WTC11 (cell line): ENCODE results near the gene ACY1. TPM values are rescaled to one million over a fixed set of nuclear protein-coding genes. Genes with fewer than 3 reads are reported as not detected.

Source experiments
- ATAC-seq: fragments of 200-7000 bp; cut with Tn5 transposase; 2 replicates; pipeline ENCODE4 v1.10.0; 2021; ENCODE audit warnings: mild to moderate bottlenecking, moderate library complexity
- CTCF ChIA-PET: fragments of 300-600 bp; sonication (Branson Sonifier 250); formaldehyde crosslinking; loops from one replicate; lab custom pipeline; 2021; ENCODE audit warnings: antibody characterized with exemption; lab: Charles Lee
- POLR2A ChIA-PET: fragments of 350-600 bp; sonication (Branson Sonifier 250); formaldehyde crosslinking; loops from one replicate; lab custom pipeline; 2021; ENCODE audit warnings: antibody characterized with exemption; lab: Charles Lee
- DNase-seq: peaks from one replicate; pipeline ENCODE4 v3.0.0; 2021; ENCODE audit warnings: low spot score
- H3K27ac Mint-ChIP-seq: 2 replicates; pipeline ENCODE4 v1.8.0; 2021; ENCODE audit warnings: mixed read lengths
- H3K27me3 Mint-ChIP-seq: 2 replicates; pipeline ENCODE4 v1.8.0; 2021; ENCODE audit warnings: low read depth, mild to moderate bottlenecking, moderate library complexity, mixed read lengths
- H3K36me3 Mint-ChIP-seq: 2 replicates; pipeline ENCODE4 v1.8.0; 2021; ENCODE audit warnings: mixed read lengths
- H3K4me1 Mint-ChIP-seq: 2 replicates; pipeline ENCODE4 v1.8.0; 2022; ENCODE audit warnings: mixed read lengths
- H3K4me3 Mint-ChIP-seq: 2 replicates; pipeline ENCODE4 v1.8.0; 2021; ENCODE audit warnings: mild to moderate bottlenecking, moderate library complexity, mixed read lengths
- H3K9me3 Mint-ChIP-seq: 2 replicates; pipeline ENCODE4 v1.8.0; 2021; ENCODE audit warnings: mixed read lengths
- CBFB ChIP-seq: sonication (generic); formaldehyde crosslinking; IDR thresholded peaks from 2 replicates; pipeline ENCODE4 v1.8.1; 2022; ENCODE audit warnings: mild to moderate bottlenecking, low read depth, missing genetic modification reagents
- CREM ChIP-seq: sonication (generic); formaldehyde crosslinking; IDR thresholded peaks from 2 replicates; pipeline ENCODE4 v1.8.1; 2022; ENCODE audit warnings: mild to moderate bottlenecking, missing genetic modification reagents, moderate library complexity
- EMX1 ChIP-seq: fragments of 250-450 bp; sonication (Bioruptor Pico); IDR thresholded peaks from 2 replicates; pipeline ENCODE4 v1.8.0; 2021; ENCODE audit warnings: mild to moderate bottlenecking
- FOXJ3 ChIP-seq: sonication (generic); formaldehyde crosslinking; IDR thresholded peaks from 2 replicates; pipeline ENCODE4 v1.9.0; 2021; ENCODE audit warnings: missing genetic modification reagents, mild to moderate bottlenecking, borderline replicate concordance
- FOXP1 ChIP-seq: sonication (generic); formaldehyde crosslinking; IDR thresholded peaks from 2 replicates; pipeline ENCODE4 v1.8.0; 2022; ENCODE audit warnings: missing genetic modification reagents, mild to moderate bottlenecking, moderate library complexity, borderline replicate concordance
- GABPB1 ChIP-seq: sonication (generic); formaldehyde crosslinking; IDR thresholded peaks from 2 replicates; pipeline ENCODE4 v1.8.1; 2023; ENCODE audit warnings: mild to moderate bottlenecking, missing genetic modification reagents
- IRF2 ChIP-seq: sonication (generic); formaldehyde crosslinking; IDR thresholded peaks from 2 replicates; pipeline ENCODE4 v1.8.0; 2022; ENCODE audit warnings: low read depth, missing genetic modification reagents, borderline replicate concordance
- JAZF1 ChIP-seq: fragments of 250-450 bp; sonication (Bioruptor Pico); IDR thresholded peaks from 2 replicates; pipeline ENCODE4 v1.9.0; 2021; ENCODE audit warnings: moderate library complexity, mild to moderate bottlenecking, inconsistent platforms
- PRRX2 ChIP-seq: fragments of 250-450 bp; sonication (Bioruptor Pico); IDR thresholded peaks from 2 replicates; pipeline ENCODE4 v1.8.0; 2021; ENCODE audit warnings: mild to moderate bottlenecking
- SMAD3 ChIP-seq: sonication (generic); formaldehyde crosslinking; IDR thresholded peaks from 2 replicates; pipeline ENCODE4 v1.8.0; 2022; ENCODE audit warnings: missing genetic modification reagents, mild to moderate bottlenecking, borderline replicate concordance
- SP1 ChIP-seq: sonication (generic); formaldehyde crosslinking; conservative IDR thresholded peaks from 2 replicates; pipeline ENCODE4 v1.8.1; 2022; ENCODE audit warnings: missing genetic modification reagents
- ZNF138 ChIP-seq: sonication (generic); formaldehyde crosslinking; conservative IDR thresholded peaks from 2 replicates; pipeline ENCODE4 v1.8.1; 2022; ENCODE audit warnings: mild to moderate bottlenecking, moderate library complexity, missing genetic modification reagents
- ZNF219 ChIP-seq: sonication (generic); formaldehyde crosslinking; IDR thresholded peaks from 2 replicates; pipeline ENCODE4 v1.8.0; 2023; ENCODE audit warnings: missing genetic modification reagents, mild to moderate bottlenecking, borderline replicate concordance
- ZNF232 ChIP-seq: sonication (generic); formaldehyde crosslinking; IDR thresholded peaks from 2 replicates; pipeline ENCODE4 v1.8.0; 2022; ENCODE audit warnings: mild to moderate bottlenecking, missing genetic modification reagents
- total RNA-seq: library from RNA; stranded (reverse); gene quantifications from 3 replicates; pipeline ENCODE4 v1.2.3, GENCODE V29; 2021
- TF ChIP-seq, protein P1 (sequence below): sonication (generic); formaldehyde crosslinking; conservative IDR thresholded peaks from 2 replicates; pipeline ENCODE4 v1.8.1; 2022; ENCODE audit warnings: mild to moderate bottlenecking, missing genetic modification reagents
- TF ChIP-seq, protein P2 (sequence below): sonication (generic); formaldehyde crosslinking; IDR thresholded peaks from 2 replicates; pipeline ENCODE4 v1.8.1; 2023; ENCODE audit warnings: mild to moderate bottlenecking, missing genetic modification reagents, moderate library complexity
- TF ChIP-seq, protein P3 (sequence below): sonication (generic); formaldehyde crosslinking; IDR thresholded peaks from 2 replicates; pipeline ENCODE4 v1.8.1; 2023; ENCODE audit warnings: mild to moderate bottlenecking, missing genetic modification reagents, borderline replicate concordance
- TF ChIP-seq, protein P4 (sequence below): fragments of 250-450 bp; sonication (Bioruptor Pico); IDR thresholded peaks from 2 replicates; pipeline ENCODE4 v1.9.0; 2021; ENCODE audit warnings: moderate library complexity, mild to moderate bottlenecking, inconsistent platforms, borderline replicate concordance
- TF ChIP-seq, protein P5 (sequence below): sonication (generic); formaldehyde crosslinking; IDR thresholded peaks from 2 replicates; pipeline ENCODE4 v1.8.0; 2023; ENCODE audit warnings: missing genetic modification reagents
- TF ChIP-seq, protein P6 (sequence below): fragments of 250-450 bp; sonication (Bioruptor Pico); conservative IDR thresholded peaks from 2 replicates; pipeline ENCODE4 v1.9.0; 2021; ENCODE audit warnings: mild to moderate bottlenecking

The ACY1 gene
- total RNA-seq, 1 experiment from 2014 or later: 53.8 TPM

DNA sequence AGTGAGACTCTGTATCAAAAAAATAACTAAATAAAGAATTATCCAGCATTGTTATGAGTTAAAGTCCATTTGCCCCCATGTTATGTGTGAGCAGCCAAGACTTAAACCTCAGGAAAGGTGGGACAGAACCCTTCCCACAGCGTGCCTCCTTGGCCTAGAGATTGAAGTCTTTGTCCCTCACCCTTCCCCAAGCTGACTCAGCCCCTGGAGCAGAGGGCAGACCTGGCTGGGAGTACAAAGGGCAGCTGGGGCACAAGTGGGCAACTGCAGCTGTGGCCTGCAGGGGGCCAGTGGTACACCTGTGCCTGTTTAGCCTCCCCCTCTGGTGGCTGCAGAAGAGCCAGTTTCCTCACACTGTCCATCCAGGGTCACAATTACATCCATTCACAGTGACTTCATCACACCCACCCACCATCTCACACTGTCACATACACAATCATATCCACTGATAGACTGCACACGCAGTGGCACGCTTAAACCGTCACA is 940 bp upstream of the ACY1 start (continued):
- TF ChIP-seq EMX1 (CRISPR knock-in tag): no peak
- TF ChIP-seq ZNF138 (CRISPR knock-in tag): no peak
- no peak for TF ChIP-seq CBFB (CRISPR knock-in tag)
- TF ChIP-seq FOXP1 (CRISPR knock-in tag): peak; percentile 53; the same call in 1 of the 2 replicates
- TF ChIP-seq, protein P1, sequence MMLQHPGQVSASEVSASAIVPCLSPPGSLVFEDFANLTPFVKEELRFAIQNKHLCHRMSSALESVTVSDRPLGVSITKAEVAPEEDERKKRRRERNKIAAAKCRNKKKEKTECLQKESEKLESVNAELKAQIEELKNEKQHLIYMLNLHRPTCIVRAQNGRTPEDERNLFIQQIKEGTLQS (CRISPR knock-in tag): no peak
- TF ChIP-seq, protein P2, sequence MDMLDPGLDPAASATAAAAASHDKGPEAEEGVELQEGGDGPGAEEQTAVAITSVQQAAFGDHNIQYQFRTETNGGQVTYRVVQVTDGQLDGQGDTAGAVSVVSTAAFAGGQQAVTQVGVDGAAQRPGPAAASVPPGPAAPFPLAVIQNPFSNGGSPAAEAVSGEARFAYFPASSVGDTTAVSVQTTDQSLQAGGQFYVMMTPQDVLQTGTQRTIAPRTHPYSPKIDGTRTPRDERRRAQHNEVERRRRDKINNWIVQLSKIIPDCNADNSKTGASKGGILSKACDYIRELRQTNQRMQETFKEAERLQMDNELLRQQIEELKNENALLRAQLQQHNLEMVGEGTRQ (CRISPR knock-in tag): no peak
- TF ChIP-seq JAZF1 (CRISPR knock-in tag): no peak
- TF ChIP-seq, protein P3, sequence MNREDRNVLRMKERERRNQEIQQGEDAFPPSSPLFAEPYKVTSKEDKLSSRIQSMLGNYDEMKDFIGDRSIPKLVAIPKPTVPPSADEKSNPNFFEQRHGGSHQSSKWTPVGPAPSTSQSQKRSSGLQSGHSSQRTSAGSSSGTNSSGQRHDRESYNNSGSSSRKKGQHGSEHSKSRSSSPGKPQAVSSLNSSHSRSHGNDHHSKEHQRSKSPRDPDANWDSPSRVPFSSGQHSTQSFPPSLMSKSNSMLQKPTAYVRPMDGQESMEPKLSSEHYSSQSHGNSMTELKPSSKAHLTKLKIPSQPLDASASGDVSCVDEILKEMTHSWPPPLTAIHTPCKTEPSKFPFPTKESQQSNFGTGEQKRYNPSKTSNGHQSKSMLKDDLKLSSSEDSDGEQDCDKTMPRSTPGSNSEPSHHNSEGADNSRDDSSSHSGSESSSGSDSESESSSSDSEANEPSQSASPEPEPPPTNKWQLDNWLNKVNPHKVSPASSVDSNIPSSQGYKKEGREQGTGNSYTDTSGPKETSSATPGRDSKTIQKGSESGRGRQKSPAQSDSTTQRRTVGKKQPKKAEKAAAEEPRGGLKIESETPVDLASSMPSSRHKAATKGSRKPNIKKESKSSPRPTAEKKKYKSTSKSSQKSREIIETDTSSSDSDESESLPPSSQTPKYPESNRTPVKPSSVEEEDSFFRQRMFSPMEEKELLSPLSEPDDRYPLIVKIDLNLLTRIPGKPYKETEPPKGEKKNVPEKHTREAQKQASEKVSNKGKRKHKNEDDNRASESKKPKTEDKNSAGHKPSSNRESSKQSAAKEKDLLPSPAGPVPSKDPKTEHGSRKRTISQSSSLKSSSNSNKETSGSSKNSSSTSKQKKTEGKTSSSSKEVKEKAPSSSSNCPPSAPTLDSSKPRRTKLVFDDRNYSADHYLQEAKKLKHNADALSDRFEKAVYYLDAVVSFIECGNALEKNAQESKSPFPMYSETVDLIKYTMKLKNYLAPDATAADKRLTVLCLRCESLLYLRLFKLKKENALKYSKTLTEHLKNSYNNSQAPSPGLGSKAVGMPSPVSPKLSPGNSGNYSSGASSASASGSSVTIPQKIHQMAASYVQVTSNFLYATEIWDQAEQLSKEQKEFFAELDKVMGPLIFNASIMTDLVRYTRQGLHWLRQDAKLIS: no peak
- no peak for TF ChIP-seq GABPB1 (CRISPR knock-in tag)
- no peak for TF ChIP-seq PRRX2
- no peak for TF ChIP-seq ZNF232 (CRISPR knock-in tag)
- TF ChIP-seq, protein P4, sequence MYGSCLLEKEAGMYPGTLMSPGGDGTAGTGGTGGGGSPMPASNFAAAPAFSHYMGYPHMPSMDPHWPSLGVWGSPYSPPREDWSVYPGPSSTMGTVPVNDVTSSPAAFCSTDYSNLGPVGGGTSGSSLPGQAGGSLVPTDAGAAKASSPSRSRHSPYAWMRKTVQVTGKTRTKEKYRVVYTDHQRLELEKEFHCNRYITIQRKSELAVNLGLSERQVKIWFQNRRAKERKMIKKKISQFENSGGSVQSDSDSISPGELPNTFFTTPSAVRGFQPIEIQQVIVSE (CRISPR knock-in tag): no peak
- no peak for TF ChIP-seq SMAD3
- TF ChIP-seq FOXJ3: no peak
- TF ChIP-seq IRF2 (CRISPR knock-in tag): no peak
- TF ChIP-seq SP1 (CRISPR knock-in tag): no peak

DNA sequence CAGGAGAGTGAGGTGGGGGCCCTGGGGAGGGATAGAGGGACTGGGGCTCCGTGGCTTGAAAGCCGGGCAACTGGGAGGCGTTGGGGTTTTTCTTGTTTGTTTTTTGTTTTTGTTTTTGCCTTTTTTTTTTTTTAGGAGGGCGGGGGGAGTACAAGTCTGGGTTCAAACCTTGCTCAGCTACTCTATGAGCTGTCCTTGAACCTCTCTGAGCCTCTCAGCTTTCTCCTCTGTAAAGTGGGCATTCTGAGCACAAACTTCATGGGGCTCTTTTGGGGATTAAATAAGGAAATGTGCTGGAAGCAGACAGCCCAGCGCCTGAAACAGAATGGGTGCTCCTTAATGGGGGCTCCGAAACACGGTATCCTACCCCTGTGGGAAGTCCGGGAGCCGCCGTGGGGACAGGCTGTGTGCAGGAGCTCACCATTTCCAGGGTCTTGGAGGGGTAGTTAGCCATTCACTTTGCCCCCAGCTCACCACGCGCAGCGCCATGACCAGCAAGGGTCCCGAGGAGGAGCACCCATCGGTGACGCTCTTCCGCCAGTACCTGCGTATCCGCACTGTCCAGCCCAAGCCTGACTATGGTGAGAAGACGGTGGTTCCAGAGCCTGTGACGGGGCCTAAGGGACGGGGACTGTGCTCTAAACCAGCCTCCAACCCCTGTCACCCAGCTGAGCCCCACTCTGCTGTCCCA is 388 bp downstream of the ACY1 start:
- Mint-ChIP-seq H3K27ac (peak overlapping the region; percentile 96), H3K4me1 (peaks cover 24% of the 10 kb centered on the region), H3K9me3 (no peaks in the 10 kb centered on the region), H3K27me3 (peaks cover under 1% of the 10 kb centered on the region; the same call in 1 of the 2 replicates), H3K36me3 (peaks cover 2% of the 10 kb centered on the region; the same call in 1 of the 2 replicates), H3K4me3 (peak overlapping the region; percentile 84)
- POLR2A ChIA-PET: interaction anchor here (0.9 to 2.4 kb wide), 8 partner anchors 8 to 171 kb away, joined by 3 to 23 read pairs (median 7); partner anchors contain the start of genes ABHD14B, PCBP4, POC1A and RPL29
- DNase-seq: no peak
- TF ChIP-seq GABPB1 (CRISPR knock-in tag): 0 out of 2 replicates have a peak, but pooled peaks have one; percentile 9
- TF ChIP-seq, protein P5, sequence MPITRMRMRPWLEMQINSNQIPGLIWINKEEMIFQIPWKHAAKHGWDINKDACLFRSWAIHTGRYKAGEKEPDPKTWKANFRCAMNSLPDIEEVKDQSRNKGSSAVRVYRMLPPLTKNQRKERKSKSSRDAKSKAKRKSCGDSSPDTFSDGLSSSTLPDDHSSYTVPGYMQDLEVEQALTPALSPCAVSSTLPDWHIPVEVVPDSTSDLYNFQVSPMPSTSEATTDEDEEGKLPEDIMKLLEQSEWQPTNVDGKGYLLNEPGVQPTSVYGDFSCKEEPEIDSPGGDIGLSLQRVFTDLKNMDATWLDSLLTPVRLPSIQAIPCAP (CRISPR knock-in tag): 0 out of 2 replicates have a peak, but pooled peaks have one; percentile 6
- TF ChIP-seq ZNF219 (CRISPR knock-in tag): no peak
- TF ChIP-seq, protein P6, sequence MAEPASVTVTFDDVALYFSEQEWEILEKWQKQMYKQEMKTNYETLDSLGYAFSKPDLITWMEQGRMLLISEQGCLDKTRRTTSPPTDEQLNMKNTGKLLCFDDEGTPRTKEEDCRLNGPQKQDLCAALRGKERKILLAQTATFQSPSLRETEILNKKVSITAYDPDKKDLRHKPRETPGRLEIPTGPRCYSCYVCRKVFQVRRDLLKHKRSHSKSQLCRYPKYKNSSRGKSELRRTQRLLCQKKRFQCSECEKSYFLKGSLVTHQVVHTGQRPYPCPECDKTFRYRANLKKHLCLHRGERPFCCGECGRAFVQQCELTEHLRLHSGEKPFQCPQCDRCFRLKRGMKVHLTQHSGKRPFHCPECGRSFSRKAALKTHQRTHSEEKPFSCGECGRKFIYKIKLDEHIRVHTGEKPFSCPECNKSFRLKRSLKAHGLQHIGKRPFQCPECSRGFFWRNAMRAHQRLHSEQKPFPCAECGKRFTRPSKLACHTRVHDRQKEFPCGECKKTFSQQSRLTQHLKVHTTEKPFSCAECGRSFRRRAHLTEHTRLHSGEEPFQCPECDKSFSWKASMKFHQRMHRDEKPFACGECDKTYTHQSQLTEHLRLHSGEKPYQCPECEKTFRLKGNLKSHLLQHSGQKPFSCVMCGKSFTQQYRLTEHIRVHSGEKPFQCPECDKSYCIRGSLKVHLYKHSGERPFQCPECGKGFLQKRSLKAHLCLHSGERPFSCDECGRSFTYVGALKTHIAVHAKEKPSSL (CRISPR knock-in tag): no peak
- peak; percentile 7; the same call in 1 of the 2 replicates for TF ChIP-seq CREM (CRISPR knock-in tag)
- CTCF ChIA-PET: interaction anchor here (0.9 to 4.4 kb wide), 19 partner anchors 8 to 265 kb away, joined by 3 to 60 read pairs (median 5); partner anchors contain the start of genes ABHD14A, ABHD14B, DUSP7 and GPR62
- ATAC-seq: no peak
